Measurements from ENCODE around the gene NME5. TPM values are rescaled to one million over a fixed set of nuclear protein-coding genes. Genes with fewer than 3 reads are reported as not detected.

The NME5 gene, protein sequence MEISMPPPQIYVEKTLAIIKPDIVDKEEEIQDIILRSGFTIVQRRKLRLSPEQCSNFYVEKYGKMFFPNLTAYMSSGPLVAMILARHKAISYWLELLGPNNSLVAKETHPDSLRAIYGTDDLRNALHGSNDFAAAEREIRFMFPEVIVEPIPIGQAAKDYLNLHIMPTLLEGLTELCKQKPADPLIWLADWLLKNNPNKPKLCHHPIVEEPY
- total RNA-seq: 1.6 and 2.1 TPM in 2 replicates

DNA sequence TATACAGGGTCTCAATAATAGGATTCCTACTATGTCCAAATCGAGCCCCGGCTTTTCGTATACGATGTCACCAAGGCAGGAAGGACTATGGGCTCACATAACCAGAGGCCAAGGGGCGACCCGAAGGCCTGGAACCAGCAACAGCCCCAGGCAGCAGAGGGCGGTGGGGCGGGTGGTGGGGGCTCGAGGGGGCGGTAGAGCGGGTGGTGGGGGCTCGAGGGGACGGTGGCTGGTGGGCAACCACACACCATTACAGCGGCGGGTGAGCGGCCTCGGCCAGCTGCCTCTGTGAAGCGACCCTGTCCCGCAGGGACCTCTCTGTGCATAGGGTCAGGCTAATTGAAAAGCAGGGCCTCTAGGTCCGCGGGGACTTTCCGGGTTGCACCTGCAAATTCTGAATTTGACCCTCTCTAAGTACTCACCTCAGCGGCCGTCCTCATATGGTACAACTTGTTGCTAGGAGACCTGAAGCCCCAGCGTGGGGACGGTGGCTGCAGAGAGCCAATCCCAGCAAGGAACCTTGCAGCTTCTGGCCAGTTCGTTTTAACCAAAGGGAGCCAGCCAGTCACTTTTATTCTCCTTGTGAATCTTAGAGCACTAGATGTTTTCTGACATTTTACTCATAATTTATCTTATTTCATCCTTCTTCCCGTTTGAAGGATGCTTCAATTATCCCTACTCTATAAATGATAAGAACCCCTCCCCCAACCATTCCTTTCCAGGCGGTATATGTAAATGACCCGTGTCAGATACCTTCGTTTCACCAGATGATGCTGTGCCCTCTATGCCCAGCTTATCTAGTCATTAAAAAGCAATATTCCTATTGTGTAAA, at the start of gene NME5:
Gene NME5, minus strand, starts transcription at position 480 of the 832 bp plus-strand sequence. CDS start 648 bp downstream, outside the sequence.

DNA sequence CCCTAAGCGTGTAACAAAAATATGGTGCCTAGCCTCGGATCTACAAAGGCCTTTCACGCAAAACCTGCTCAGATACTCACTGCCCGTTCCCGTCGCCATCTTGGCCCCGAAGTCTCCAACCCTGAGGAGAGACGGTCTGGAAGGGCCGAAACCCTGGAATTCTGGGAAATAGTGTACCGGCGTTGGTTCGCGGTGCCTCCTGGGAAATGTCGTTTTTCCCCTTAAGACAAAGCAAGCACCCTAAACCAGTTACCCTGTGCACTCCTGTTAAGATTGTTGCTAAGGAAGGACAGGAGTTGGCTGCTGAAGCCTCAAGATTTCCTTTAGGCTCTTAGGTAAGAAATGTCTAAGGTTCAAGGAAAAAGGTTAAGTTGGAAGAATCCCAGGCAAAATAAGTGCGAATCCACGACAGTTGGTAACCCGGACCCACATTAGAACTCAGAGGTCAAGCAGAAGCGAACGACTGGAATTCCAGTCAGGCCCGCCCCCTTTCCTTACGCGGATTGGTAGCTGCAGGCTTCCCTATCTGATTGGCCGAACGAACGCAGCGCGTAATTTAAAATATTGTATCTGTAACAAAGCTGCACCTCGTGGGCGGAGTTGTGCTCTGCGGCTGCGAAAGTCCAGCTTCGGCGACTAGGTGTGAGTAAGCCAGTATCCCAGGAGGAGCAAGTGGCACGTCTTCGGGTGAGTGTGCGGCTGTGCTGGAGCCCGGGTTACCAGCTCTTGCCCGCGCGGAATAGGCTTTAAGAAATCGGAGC, 39.5 kb upstream of the NME5 start, which contains the start of the genes BRD8 and KIF20A:
Gene BRD8, minus strand, starts transcription at position 115 of the 761 bp plus-strand sequence. Its CDS starts 16 bp downstream, at position 99.
Gene KIF20A, plus strand, starts transcription at position 597 of the 761 bp plus-strand sequence. CDS start 569 bp downstream, outside the sequence.

DNA sequence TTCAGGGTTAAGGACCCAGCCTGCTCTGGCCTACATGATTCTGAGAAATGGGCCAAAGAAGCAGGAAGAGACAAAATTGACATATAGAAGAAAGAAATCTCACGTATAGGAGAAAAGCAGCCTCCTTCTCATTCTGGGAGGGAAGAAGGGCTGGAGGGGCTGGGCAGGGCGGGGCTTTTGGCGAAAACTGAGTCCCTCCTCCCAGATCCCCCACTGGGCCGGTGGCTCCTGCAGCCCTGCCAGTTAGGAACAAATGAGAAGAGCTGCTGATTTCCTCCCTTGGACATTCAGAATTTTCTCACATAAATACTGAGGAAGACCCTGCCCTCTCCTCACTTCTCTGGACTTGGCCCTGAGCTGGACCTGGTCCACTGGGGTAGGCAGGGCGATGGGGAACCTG, 55.5 kb downstream of the NME5 start, which contains the start of gene WNT8A:
Gene WNT8A, plus strand, starts transcription at position 332 of the 400 bp plus-strand sequence. CDS start 95 bp downstream, outside the sequence.

Other genes starting within 250 kb of the NME5 start
- 0.18 TPM in 1 of 2 replicates, not detected in the other for gene PKD2L2, start 250.0 kb downstream of the NME5 start, total RNA-seq
- gene FAM13B, start 106.3 kb downstream of the NME5 start, total RNA-seq: 9.1 and 13.1 TPM in 2 replicates
- gene WNT8A, start 55.4 kb downstream of the NME5 start, total RNA-seq: not detected in 2 replicates
- 28.0 and 28.4 TPM in 2 replicates for gene BRD8, start 39.2 kb upstream of the NME5 start, total RNA-seq
- gene KIF20A, start 39.7 kb upstream of the NME5 start, total RNA-seq: 8.8 and 9.1 TPM in 2 replicates
- gene CDC23, start 73.9 kb upstream of the NME5 start, total RNA-seq: 19.1 and 20.3 TPM in 2 replicates
- not detected in 2 replicates for gene GFRA3, start 135.2 kb upstream of the NME5 start, total RNA-seq
- gene CDC25C, start 192.4 kb upstream of the NME5 start, total RNA-seq: 0.55 and 1.1 TPM in 2 replicates
- gene FAM53C, start 198.8 kb upstream of the NME5 start, total RNA-seq: 23.8 and 27.4 TPM in 2 replicates
- gene KDM3B, start 213.3 kb upstream of the NME5 start, total RNA-seq: 33.3 and 36.3 TPM in 2 replicates

Data from smooth muscle cell of bladder (primary cell).